Activated CD4-positive, alpha-beta T cell treated with anti-CD3 and anti-CD28 coated beads, Interleukin-2, amount 50 U/mL, for 1 hour (primary cell): ENCODE measurements around the gene CPN2.
A peak's percentile ranks its signal among the peaks of the same experiment; 100 is the strongest.

Source experiments
- DNase-seq: peaks from one replicate; pipeline ENCODE4 v3.0.0-alpha.2; 2020

CPN2 gene

DNA sequence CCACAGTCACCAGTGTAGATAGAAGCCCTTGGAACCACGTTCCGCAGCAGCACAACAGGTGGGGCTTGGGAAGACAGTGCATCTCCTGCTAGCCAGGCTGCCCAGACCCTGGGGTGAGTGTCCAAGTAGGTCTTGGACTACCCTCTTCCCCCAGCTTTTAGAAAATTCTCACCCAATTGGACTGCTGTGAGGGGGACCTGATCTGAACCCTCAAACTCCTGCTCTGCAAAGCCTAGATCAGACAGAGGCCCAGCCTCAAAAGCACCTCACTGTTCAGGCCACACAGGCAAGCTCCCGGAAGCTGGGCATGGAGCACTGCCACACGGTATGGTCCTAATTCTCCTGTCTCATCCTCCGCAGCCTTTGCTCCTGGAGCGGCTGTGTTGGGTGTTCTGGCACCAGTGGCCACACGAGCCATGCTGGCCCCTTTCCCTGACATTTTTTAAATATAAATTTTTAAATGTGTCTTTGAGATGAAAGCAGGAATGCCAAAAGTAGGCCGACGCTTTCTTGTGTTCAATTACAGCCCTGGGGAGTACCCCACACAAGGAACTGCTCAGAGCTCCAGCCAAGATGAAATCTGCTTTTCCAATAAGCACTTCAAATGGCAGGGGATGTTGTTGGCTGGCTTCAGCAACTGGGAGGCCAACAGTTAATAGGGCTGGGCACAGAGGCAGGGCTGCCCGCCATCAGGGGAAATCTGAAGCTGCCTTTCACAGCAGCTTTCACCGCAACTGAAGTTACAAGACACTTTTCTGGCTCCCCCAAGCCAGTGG is 40.9 kb downstream of the CPN2 start:
- DNase-seq: no peak

DNA sequence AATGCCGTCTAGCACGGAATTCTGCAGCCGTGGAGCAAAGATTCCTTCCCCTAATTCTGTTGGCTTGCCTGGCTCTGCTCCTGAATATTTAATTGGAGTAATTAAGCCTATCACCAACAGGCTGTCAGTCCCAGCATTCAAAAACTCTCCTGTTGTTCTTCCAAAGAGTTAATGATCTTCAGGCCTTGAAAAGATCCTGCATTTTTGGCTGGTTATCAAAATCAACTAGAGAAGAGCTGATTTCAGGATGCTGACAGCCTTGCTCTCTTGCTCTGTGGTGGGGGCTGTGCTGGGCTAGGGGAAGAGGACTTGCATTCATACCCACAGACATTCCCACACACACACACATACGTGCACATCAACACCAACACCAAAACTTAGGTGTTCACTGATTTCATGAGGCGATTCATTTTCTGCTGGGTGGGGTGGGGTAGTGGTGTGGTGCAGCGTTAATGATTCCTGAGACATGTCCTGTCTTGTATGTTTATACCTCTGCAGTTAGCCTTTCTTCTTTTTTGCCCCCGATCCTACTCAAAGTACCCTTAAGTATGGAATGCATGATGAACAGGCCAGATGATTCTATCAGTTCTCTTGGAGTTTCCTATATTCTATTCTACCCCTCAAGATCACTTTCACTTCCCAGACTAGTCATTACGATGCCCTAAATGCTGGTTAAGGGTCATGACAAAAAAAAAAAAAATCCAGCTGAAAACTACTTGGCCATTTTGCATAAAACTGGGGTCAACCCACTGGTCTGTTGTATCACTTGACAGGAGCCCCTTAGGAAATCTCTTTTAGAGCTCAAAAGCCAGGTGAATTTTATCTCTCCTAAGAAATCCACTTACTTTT is 42.3 kb downstream of the CPN2 start:
- no peak for DNase-seq

DNA sequence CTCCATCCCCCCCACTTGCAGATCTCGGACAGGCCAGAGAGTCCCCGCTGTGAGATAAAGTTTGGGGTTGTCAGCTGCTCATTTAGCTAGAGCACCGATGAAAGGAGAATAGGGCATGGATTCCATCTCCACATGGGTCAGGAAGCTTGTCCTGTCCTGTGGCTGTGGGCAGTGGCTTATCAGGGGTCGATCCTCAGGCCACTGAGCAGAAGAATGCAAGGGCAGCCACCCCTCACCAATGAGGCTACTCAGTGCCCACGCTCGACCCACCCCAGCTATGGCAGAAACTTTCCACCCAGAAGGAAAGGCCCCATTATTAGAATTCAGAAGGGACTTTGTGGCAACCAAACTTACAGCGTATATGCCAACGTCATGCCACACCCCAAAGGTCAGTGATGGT is 43.3 kb downstream of the CPN2 start:
- no peak for DNase-seq

DNA sequence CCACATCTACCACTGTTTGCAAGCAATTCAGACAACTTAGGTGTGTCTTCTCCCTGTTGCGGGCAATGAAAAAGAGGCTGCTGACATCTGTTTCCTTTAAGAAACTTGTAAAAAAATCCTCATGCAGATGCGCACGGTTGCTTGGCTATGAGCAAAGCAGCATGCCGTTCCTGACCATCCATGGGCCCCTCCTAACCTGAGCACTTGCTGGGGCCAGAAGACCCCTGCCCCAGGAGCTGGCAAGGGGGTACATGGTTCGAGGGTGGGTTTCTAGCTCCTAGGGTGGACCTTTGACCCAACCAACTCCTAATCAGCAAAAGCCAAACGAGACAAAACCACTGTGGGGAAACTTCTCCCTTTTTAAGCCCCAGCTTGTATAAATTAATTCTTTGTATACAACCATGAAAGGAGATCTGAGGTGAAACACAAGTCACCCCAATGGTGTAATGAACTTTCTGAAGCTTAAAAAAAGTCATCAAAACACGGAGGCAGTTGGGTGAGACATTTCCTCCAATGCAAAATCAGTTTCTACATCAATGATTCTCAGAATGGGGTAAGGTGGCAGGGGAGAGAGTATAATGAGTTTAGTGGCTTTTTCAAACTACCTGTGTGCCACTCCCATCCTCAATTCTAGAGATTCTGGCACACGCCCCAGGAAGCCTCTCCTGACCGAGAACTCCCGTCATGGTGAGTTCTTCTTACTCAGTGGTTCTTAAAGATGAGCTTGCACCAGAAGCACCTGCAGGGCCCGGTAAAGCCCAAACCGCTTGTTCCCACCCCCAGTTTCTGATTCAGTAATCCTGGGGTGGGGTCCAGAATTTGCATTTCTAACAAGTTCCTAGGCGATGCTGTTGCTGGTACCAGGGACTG is 44.1 kb downstream of the CPN2 start:
- no peak for DNase-seq

DNA sequence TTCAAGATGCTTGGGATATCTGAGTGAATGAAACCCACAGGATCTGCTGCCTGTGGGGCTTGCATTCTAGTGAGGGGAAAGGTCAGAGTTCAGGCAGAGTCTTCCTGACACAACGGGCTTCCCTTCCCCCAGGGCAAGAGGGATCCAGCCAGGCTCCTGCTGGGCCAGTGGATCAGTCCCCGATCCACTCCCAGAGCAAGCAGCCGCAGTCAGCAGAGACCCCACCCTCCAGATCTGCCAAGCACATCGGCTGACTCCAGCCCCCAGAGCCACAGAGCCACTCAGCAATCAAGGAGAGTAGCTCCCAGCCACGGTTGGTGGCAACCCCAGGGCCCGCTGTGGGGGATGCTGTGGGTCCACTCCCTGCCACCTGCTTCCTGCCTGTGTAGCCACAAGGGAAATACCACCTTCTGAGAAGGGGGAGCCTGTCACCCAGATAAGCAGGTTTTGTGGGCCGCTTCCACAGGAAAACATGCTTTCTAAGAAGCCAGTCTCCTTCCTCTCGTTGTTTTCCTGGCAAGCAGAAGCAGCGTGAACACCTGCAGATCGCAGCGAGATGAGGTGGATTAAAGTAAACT is 44.9 kb downstream of the CPN2 start:
- DNase-seq: peak; percentile 34

DNA sequence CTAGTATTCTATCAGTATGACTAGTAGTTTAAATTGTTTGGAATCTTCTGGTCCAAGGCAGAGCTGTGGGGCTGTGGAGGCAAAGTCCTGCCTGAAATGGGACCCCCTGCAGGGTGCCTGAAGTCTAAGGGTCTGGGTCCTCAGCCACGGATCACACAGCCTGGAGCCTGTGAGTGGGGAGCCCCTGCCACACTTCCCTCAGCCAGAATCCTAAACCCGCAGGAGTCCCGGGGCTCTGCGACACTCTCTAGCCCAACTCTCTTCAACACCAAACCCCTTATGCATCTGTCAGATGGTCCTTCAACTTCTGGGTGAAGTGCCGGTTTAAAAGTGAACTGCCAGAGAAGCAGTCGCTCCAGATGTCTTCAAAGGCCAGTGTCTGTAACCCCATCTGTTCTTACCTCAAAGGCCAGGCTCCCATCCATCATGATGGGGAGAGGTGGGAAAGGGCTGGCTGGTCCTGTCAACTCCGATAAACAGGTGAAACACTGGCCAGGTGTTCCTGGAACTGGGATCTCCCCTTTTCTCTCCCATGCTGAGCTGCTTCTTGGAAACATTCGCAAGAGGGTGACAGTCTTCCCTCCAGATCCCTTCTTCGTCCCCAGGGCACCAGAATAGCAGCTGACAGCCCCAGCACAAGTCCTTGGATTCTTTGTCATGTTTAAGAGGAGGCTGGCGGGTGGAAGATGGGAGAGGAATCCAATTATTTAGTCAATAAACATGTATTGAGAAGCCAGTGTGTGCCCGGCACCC is 45.6 kb downstream of the CPN2 start:
- DNase-seq: no peak

DNA sequence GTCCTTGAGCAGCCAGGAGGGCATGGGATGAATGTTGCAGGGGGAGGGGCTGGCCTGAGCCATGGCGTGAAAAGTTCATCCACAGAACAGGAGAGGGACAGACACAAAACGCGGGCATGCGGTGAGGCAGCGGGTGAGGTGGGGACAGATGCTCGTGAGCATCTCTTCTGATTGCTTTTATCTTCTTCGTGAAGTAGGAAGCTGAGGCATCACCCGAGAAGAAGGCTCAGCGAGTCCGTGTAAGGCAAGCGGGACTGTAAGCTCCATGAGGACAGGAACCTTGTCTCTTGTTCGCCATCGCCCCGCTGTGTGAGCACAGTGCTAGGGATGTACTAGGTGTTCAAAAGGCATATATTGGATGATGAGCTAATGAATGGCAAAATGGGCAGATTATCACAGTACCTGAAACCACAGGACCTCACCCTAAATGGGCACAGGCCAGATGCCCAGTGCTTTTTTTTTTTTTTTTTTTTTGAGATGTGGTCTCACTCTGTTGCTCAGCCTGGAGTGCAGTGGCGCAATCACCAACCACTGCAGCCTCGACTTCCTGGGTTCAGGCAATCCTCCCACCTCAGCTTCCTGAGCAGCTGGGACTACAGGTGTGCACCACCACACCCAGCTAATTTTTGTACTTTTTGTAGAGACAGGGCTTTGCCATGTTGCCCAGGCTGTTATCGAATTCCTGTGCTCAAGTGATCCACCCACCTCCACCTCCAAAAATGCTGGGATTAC is 46.8 kb downstream of the CPN2 start:
- no peak for DNase-seq

DNA sequence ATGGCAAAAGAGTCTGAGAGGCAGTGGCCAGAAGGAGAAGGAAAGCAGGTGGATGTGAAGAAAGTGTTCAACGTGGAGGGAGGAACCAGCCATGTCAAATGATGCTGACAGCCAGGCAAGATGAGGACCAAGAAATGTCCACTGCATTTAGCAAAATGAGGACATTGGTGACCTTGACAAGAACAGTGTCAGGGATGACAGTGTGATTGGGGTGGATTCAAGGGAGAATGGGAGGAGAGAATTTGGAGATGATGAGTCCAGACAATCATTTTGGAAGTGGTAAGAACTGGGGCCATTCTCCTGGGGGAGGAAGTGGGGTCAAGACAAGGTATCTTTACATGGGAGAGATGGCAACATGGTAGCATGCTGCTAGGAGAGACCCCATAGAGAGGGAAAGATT is 47.4 kb downstream of the CPN2 start:
- no peak for DNase-seq

DNA sequence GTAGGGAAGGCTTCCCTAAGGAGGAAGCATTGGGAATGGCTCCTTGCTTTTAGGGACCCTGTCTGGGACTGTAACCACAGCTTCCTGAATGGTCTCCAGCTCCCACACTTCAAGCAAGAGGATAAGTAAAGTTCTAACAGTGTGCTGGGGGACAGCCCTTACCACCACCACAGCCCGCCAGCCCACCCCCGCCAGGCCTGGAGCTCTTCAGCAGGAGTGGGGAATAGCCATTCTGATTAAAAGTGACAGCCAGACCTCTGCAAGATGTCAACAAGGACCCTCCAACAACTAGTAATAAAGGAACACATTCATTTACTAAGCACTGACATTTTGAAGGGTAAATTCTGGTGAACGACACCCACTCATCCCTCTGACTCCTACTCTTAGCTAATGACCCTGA is 49.4 kb downstream of the CPN2 start:
- no peak for DNase-seq

DNA sequence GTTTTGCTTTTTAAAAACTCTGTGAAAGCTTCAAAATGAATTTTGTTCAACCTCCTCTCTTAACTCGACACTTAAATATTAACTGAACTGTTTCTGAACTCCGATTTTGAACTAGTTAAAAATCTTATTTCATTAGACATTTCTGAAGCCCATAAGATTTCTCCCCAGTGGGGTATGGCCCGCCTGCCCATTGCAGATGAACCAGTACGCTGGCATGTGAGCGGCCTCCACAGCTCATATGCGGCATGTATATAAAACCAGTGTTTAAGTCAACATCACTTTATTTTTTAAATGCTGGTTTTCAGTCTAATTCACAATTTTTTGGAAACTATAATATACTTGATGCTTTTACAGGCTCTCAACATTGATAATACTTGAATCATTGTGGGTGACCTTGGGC is 50.2 kb downstream of the CPN2 start:
- DNase-seq: no peak

DNA sequence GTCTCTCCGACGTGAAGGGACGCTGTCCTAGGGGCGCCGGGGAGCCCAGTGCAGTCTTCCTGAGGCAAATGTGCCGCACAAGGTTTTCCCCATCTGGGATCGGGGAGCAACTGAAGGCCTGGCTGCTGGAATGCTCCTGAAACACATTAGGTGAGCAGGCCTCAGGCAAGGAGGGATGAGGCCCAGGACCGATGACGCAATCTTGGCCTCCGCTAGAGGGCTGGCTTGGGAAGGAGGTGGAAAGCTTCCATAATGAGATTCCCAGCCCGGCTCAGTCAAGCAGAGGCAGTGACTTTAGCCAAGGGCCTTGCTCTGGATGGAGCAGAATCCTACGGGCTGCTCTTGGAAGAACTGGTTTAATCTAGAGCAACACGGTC is 50.8 kb downstream of the CPN2 start:
- no peak for DNase-seq

DNA sequence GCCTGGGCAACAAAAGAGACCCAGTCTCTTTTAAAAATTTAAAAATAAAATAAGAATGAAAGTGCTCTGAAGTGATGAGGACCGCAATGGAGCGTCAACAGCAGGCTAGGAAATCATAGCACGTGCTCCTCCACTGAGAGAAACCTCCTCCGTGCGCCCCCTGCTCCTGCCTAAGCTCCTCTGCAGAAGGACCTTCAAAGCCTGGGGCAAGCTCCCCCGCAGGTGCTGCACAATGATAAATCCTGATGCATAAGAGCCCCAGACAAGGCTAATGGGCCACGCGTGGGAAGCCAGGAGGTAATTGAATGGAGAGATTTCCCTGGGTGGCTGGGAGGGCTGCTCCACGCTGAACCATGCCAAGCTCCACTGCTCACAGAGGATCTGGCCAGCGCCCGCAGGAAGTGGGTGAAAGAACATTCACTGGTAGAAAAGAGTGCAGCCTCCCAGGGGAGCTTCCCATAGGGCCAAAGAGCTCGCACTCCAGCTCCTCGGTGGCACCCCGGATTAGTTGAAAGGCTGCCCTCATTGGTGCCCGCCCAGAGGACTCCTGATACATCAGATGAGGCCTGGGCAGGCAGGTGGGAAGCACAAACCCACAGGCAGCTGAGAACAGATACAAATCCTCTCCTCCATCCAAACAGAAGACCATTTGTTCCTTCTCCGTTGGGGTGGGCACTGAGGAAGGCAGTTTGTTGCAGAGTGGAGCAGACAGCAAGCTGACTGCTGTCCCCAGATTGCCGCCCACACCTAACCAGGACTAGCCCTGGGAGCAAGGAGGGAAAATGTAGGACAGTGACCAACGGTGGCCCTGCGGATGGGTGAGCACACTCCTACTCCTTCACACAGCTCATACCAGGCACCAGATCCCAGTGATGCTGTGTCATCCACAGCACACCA is 52.5 kb downstream of the CPN2 start:
- DNase-seq: no peak

DNA sequence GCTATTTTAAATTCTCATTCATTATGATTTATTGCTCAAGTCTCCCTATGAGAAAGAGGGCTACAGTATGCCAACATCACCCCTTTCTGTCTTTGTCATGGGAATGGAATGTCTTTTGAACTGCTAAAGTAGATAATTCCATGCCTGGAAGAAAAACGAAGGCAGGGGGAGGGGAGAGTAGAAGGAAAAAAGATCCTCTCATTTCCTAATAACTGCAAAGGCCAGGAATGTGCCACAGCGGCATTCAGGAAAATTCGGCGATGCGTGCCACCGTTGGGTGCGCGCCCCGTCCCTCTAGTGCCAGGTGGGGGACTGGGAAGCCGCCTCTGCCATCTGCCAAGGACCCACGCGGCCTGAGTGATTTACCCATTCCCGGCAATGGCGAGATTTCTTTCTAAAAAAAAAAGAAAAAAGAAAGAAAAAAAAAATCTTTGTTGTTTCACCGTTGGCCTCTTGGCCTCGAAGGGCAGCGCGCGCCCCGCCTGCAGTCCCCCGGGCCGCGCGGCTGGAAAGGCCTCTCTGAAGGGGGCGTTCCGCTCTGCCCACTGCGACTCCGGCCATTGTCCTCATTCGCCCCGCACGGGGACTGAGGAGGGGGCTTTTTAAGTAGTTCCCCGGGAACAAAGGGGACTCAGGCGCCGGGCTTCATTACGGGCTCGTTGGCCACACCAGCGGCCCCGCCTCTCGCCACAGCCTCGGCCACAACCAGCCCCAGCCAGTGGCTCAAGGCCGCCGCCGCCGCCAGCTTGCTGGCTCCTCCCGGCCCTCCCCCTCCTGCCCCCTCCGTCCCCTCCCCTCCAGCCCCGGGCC is 54.5 kb downstream of the CPN2 start:
- no peak for DNase-seq

DNA sequence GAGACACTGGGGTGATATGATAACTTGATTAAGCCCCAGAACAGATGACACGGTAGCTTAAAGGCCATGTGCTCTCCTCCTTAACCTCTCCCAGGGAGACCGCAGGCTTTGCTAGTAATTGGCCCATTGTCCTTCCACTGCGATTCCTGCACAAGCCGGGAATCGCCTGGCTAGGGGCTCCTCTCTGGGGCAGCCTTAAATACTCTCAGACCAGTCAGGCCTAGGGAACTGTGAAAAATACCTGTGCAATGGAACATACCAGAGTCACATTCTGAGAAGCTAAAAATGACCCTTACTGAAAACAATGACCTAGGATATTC is 56.3 kb downstream of the CPN2 start:
- no peak for DNase-seq

DNA sequence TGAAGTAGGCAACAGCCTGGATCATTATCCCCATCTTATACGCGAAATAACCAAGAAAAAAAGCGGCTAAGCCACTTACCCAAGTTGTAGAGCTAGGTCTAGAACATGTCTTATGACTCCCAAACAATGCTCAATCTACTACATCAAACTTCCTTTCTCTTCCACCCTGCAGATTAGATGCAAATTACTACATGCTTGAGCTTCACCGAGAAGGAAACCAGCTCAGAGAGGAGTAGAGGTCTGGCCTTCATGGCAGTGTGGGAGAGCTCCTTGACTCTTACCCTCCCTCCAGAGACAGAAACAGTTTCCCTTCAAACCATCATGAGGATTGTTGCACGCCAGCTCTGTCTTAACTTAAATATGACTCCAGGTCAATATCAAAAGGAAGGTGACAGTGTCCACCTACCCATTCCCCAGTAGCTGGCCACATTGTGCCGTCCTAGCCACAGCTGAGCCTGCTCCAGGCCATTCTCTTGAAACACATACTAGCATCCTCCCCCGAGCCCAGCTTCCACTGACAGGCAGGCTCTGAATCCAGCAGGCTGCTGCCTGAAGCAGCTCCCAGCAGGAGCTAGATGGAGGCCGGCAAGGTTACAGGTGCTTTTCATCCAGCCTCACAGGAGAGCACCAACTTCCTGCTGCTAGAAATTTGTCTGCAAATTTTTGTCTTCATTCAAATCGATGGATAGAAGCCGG is 56.8 kb downstream of the CPN2 start:
- DNase-seq: no peak

DNA sequence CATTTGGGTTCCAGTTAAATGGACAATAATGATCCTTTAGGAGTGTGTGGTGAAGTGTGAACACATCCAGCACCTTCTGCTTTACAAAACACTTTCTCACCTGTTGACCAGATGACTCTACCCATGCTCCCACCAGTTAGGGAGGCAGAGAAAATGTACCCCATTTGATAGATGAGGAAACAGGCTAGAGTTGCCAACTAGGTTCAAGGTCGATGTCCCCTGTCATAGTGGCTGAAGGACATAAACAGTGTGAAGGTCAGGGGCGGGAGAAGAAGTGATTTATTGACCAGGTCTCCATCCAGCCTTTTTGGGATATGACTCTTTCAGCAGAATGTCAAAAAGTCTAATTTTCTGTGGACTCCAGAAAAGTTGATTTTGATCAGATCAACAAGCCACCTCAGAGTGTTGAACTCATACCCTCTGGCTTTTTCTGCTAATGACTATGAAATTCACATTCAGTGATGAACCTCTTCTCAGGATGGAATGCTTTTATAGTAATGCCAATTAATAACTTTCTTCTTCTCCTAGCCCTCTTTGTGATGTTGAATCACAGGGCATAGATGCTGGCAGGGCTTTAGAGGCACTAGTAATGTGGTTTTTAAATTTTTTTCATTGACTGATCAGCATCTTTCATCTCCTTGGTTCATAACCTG is 57.5 kb downstream of the CPN2 start:
- DNase-seq: no peak

DNA sequence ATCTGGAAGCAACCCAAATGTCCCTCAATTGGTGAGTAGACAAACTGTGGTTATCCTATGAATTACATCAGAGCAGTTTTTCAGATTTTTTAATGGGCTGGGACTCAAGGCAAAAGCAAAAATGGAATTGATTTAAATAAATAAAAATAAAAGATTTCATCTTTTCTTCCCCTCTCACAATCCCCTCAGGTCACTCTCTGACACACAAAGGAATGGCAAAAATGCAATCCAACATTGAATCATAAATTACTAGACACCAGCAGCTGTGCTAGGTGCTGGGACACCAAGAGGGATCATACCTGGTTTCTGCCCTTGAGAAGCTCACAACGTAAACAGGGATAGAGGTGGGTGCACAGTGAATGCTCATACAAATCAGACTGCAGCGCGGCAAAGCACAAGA is 58.8 kb downstream of the CPN2 start:
- no peak for DNase-seq
